Measurements from ENCODE around the gene VAT1L. TPM values are rescaled to one million over a fixed set of nuclear protein-coding genes. Genes with fewer than 3 reads are reported as not detected.

Gene VAT1L
- total and polyA plus RNA-seq, 4 donors: 0.17 to 0.98 (median 0.26) TPM

DNA sequence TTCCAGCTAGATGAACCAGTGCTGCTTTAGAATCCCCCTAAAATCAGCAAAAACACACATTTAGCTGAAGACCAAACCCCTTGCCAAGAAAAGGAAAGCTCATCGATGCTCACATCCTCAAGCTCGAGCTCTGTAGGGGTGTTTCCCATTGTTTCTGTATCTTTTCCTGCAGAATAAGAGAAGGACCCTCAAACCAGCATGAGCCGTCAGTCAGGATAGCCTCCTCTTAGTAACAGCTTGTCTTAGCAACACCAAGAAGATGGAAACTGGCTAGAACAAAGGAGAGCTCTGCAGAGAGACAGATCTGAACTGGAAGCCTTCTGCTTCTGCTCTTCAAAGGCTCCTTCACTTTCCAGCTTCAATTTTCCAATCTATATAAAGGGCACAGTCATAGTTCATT is 32.0 kb downstream of the VAT1L start:
- peaks cover 0 to 9% (median 6%) of the 10 kb centered on the region in 4 donors for H3K4me1 ChIP-seq (ENCODE audit: control insufficient read depth in 4 of 4, insufficient read depth in 4 of 4, low read length in 3 of 4)
- TF ChIP-seq GABPA (IDR thresholded peaks at IDR 0.05 in 1 of 2, conservative IDR thresholded peaks at IDR 0.05 in 1 of 2) (no peak), EGR1 (IDR thresholded peaks at IDR 0.05; ENCODE audit: low read depth in 2 of 2) (no peak), RXRA (IDR thresholded peaks at IDR 0.05) (no peak), TAF1 (conservative IDR thresholded peaks at IDR 0.05) (no peak), SP1 (IDR thresholded peaks at IDR 0.05) (no peak), HNF4G (IDR thresholded peaks at IDR 0.05) (no peak), YY1 (IDR thresholded peaks at IDR 0.05) (no peak), JUND (IDR thresholded peaks at IDR 0.05) (no peak)
- TF ChIP-seq, protein P1, sequence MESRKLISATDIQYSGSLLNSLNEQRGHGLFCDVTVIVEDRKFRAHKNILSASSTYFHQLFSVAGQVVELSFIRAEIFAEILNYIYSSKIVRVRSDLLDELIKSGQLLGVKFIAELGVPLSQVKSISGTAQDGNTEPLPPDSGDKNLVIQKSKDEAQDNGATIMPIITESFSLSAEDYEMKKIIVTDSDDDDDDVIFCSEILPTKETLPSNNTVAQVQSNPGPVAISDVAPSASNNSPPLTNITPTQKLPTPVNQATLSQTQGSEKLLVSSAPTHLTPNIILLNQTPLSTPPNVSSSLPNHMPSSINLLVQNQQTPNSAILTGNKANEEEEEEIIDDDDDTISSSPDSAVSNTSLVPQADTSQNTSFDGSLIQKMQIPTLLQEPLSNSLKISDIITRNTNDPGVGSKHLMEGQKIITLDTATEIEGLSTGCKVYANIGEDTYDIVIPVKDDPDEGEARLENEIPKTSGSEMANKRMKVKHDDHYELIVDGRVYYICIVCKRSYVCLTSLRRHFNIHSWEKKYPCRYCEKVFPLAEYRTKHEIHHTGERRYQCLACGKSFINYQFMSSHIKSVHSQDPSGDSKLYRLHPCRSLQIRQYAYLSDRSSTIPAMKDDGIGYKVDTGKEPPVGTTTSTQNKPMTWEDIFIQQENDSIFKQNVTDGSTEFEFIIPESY (IDR thresholded peaks at IDR 0.05): no peak
- TF ChIP-seq, protein P2, sequence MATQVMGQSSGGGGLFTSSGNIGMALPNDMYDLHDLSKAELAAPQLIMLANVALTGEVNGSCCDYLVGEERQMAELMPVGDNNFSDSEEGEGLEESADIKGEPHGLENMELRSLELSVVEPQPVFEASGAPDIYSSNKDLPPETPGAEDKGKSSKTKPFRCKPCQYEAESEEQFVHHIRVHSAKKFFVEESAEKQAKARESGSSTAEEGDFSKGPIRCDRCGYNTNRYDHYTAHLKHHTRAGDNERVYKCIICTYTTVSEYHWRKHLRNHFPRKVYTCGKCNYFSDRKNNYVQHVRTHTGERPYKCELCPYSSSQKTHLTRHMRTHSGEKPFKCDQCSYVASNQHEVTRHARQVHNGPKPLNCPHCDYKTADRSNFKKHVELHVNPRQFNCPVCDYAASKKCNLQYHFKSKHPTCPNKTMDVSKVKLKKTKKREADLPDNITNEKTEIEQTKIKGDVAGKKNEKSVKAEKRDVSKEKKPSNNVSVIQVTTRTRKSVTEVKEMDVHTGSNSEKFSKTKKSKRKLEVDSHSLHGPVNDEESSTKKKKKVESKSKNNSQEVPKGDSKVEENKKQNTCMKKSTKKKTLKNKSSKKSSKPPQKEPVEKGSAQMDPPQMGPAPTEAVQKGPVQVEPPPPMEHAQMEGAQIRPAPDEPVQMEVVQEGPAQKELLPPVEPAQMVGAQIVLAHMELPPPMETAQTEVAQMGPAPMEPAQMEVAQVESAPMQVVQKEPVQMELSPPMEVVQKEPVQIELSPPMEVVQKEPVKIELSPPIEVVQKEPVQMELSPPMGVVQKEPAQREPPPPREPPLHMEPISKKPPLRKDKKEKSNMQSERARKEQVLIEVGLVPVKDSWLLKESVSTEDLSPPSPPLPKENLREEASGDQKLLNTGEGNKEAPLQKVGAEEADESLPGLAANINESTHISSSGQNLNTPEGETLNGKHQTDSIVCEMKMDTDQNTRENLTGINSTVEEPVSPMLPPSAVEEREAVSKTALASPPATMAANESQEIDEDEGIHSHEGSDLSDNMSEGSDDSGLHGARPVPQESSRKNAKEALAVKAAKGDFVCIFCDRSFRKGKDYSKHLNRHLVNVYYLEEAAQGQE (IDR thresholded peaks at IDR 0.05): no peak
- TF ChIP-seq, protein P3, sequence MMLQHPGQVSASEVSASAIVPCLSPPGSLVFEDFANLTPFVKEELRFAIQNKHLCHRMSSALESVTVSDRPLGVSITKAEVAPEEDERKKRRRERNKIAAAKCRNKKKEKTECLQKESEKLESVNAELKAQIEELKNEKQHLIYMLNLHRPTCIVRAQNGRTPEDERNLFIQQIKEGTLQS (IDR thresholded peaks at IDR 0.05): no peak
- TF ChIP-seq, protein P4, sequence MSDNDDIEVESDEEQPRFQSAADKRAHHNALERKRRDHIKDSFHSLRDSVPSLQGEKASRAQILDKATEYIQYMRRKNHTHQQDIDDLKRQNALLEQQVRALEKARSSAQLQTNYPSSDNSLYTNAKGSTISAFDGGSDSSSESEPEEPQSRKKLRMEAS (IDR thresholded peaks at IDR 0.05): no peak
- 75% methylated on average over 3 of the region's 3 CpGs for WGBS

DNA sequence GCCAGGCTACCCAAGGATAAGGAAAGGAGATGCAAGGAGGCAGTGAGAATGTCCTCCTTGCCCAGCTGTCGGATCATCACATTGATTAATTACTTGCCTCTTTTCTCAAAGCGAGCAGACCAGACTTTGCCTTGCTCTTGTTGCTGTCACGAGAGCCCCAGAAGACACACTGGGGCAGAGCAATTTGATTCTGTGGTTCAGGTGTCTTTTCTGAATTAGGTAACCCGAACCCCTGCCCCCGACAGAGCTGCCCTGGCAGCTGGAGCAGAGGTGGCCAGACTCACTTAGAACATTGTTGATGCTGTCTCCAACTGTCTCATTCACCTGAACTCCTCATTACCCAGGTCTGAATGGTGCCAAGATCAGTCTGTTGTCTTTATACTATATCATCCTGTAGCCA is 34.3 kb downstream of the VAT1L start:
- H3K36me3 ChIP-seq (ENCODE audit: control insufficient read depth in 4 of 4, insufficient read depth in 3 of 4, low read depth in 1 of 4, low read length in 3 of 4): no peaks in the 10 kb centered on the region
- no peak overlapping the region for H3K27ac ChIP-seq (ENCODE audit: low read depth in 1 of 2, low read length in 2 of 2)
- DNase-seq (ENCODE audit: low spot score): no peak
- WGBS: 85% methylated on average over 5 of the region's 5 CpGs
- no peak overlapping the region for H3K4me3 ChIP-seq (ENCODE audit: low read depth in 1 of 3, low read length in 3 of 3)
- H3K4me1 ChIP-seq (ENCODE audit: control insufficient read depth in 4 of 4, insufficient read depth in 4 of 4, low read length in 3 of 4): no peaks in the 10 kb centered on the region
- no peaks in the 10 kb centered on the region for H3K9me3 ChIP-seq (ENCODE audit: control insufficient read depth in 4 of 4, low read length in 3 of 4)
- no peak overlapping the region for H3K9ac ChIP-seq (ENCODE audit: low read depth in 1 of 2, low read length in 2 of 2)
- H3K27me3 ChIP-seq (ENCODE audit: control insufficient read depth in 4 of 4, insufficient read depth in 4 of 4, low read length in 3 of 4): no peaks in the 10 kb centered on the region
- TF ChIP-seq FOXA2 (IDR thresholded peaks at IDR 0.05) (no peak), EGR1 (IDR thresholded peaks at IDR 0.05; ENCODE audit: low read depth in 2 of 2) (no peak), TAF1 (conservative IDR thresholded peaks at IDR 0.05) (no peak), NR2F2 (IDR thresholded peaks at IDR 0.05) (no peak), HNF4A (conservative IDR thresholded peaks at IDR 0.05) (no peak), JUND (IDR thresholded peaks at IDR 0.05) (no peak), YY1 (IDR thresholded peaks at IDR 0.05) (no peak), HNF4G (IDR thresholded peaks at IDR 0.05) (no peak), RAD21 (IDR thresholded peaks at IDR 0.05) (no peak), FOXA1 (IDR thresholded peaks at IDR 0.05) (no peak)
- TF ChIP-seq, protein P3 (IDR thresholded peaks at IDR 0.05): no peak
- TF ChIP-seq, protein P5, sequence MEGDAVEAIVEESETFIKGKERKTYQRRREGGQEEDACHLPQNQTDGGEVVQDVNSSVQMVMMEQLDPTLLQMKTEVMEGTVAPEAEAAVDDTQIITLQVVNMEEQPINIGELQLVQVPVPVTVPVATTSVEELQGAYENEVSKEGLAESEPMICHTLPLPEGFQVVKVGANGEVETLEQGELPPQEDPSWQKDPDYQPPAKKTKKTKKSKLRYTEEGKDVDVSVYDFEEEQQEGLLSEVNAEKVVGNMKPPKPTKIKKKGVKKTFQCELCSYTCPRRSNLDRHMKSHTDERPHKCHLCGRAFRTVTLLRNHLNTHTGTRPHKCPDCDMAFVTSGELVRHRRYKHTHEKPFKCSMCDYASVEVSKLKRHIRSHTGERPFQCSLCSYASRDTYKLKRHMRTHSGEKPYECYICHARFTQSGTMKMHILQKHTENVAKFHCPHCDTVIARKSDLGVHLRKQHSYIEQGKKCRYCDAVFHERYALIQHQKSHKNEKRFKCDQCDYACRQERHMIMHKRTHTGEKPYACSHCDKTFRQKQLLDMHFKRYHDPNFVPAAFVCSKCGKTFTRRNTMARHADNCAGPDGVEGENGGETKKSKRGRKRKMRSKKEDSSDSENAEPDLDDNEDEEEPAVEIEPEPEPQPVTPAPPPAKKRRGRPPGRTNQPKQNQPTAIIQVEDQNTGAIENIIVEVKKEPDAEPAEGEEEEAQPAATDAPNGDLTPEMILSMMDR (IDR thresholded peaks at IDR 0.05; ENCODE audit: low read depth, low read length, missing input control): no peak
- TF ChIP-seq, protein P2 (IDR thresholded peaks at IDR 0.05): no peak
- TF ChIP-seq, protein P1 (IDR thresholded peaks at IDR 0.05): no peak

More for the DNA sequence above, 32.0 kb downstream of the VAT1L start:
- Histone ChIP-seq H3K27ac (ENCODE audit: low read depth in 1 of 2, low read length in 2 of 2) (no peak overlapping the region), H3K9me3 (ENCODE audit: control insufficient read depth in 4 of 4, low read length in 3 of 4) (no peaks in the 10 kb centered on the region), H3K4me3 (ENCODE audit: low read depth in 1 of 3, low read length in 3 of 3) (no peak overlapping the region), H3K9ac (ENCODE audit: low read depth in 1 of 2, low read length in 2 of 2) (no peak overlapping the region), H3K27me3 (ENCODE audit: control insufficient read depth in 4 of 4, insufficient read depth in 4 of 4, low read length in 3 of 4) (no peaks in the 10 kb centered on the region), H3K36me3 (ENCODE audit: control insufficient read depth in 4 of 4, insufficient read depth in 3 of 4, low read depth in 1 of 4, low read length in 3 of 4) (no peaks in the 10 kb centered on the region)
- no peak for DNase-seq (ENCODE audit: low spot score)
